22Rv1 (cell line): ENCODE data around the gene SYNE2.

ENCODE experiments used
- CTCF ChIP-seq: fragments of 450-650 bp; IDR thresholded peaks from 2 replicates; pipeline ENCODE4 v1.5.1; 2017; ENCODE audit warnings: mild to moderate bottlenecking
- ZFX ChIP-seq: fragments of 450-650 bp; IDR thresholded peaks from 2 replicates; pipeline ENCODE4 v1.6.1; 2017; ENCODE audit warnings: antibody characterized with exemption, borderline replicate concordance

GRCh38 chr14:63867933-63868921 lies 15.4 kb downstream of the SYNE2 start:
- TF ChIP-seq CTCF (no peak), ZFX (no peak)
